Right kidney (tissue), 1 donor: ENCODE data around the gene KLHDC3.

ENCODE experiments used
- DNase-seq: peaks from one replicate; pipeline ENCODE4 v3.0.0-alpha.2; 2016

KLHDC3 gene

GRCh38 chr6:43055966-43056365, 41.9 kb downstream of the KLHDC3 start:
- DNase-seq: no peak

- DNase-seq: no peak
Measured at GRCh38 chr6:43058531-43058930, 44.5 kb downstream of the KLHDC3 start.

- DNase-seq: peak; percentile 94
Measured at GRCh38 chr6:43059168-43060033, 45.4 kb downstream of the KLHDC3 start, which contains the start of the genes KLC4 and MRPL2. KLC4 (plus strand) TSS chr6:43059631; CDS start chr6:43061336, 1,705 bp downstream. MRPL2 (minus strand) TSS chr6:43059434; CDS start chr6:43059381, 53 bp downstream.

GRCh38 chr6:43060034-43060754, 46.1 kb downstream of the KLHDC3 start:
- DNase-seq: no peak

GRCh38 chr6:43060755-43061633, 46.9 kb downstream of the KLHDC3 start:
- no peak for DNase-seq

- no peak for DNase-seq
Measured at GRCh38 chr6:43061861-43062260, 47.8 kb downstream of the KLHDC3 start.

GRCh38 chr6:43062818-43063217, 48.8 kb downstream of the KLHDC3 start:
- no peak for DNase-seq

GRCh38 chr6:43070028-43070632, 56.1 kb downstream of the KLHDC3 start:
- DNase-seq: peak; percentile 46
